GM21423 (cell line): ENCODE measurements around the gene CEBPE.

Experiments used
- ATAC-seq: cut with Tn5 transposase; IDR thresholded peaks from one replicate; pipeline ENCODE4 v1.9.1; 2021; ENCODE audit warnings: mild to moderate bottlenecking, moderate library complexity; ENCODE audit not compliant: unreplicated experiment

The CEBPE gene

GRCh38 chr14:23085458-23085857, 33.6 kb downstream of the CEBPE start:
- ATAC-seq, result no peak

GRCh38 chr14:23080474-23080873, 38.6 kb downstream of the CEBPE start:
- no peak for ATAC-seq

DNA sequence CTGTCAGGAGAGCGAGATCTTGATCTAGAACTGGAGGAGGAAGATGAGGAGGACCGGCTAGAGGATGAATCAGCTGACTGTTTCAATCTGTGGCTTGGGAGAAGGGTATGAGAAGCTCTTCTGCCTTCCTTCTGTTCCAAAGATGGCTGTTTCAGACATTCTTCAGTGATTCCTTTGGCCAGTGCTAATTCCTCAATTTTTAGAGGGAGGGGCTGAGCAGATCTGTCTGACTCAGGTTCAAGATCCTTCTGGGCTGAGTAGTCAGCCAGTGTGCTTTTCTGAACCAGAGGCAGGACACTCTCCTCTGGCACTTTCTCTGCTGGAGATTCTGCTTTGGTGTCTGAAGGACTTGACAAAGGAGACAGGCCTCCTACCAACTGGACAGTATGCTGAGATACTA, 39.3 kb downstream of the CEBPE start:
- no peak for ATAC-seq

DNA sequence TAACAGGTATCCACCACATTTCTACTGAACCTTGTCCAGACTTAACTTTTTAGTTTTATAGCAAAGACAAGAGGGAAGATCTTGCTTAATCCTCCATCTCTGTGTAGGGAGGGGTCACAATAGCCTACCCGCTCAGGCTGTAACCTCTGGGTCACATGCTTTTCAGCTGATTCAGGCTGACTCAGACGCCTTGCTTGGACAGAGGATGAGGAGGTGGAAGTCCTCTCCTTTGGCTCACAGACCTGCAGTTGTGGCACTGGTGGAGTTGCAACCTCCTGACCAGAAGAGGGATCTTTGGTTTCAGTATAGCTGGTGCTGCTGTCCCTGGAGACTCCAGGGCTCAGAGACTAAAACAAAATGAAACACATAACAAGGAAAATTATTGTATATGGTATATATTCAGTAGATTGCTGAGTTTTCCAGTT, 40.4 kb downstream of the CEBPE start:
- ATAC-seq, result no peak

DNA sequence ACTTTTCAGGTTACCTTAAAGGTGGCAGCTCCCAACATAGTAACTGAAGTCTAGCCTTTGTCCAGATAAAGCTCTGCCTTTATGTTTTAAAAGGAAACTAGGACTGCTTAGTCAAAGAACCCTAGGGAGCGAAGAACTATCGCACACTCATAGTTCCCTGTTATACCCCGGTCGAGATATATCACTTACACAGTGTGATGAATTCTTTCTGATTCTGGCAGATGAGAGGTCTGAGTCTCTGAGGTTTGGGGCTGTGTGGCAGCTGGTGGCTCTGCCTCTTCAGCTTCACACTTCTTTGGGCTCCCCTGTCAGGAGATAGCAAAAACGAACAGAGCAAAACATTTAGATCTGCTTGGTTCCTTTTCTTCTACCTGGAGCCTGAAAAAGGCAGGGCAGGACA, 41.1 kb downstream of the CEBPE start:
- ATAC-seq, result no peak

- ATAC-seq, result no peak
Measured at GRCh38 chr14:23076785-23077408, 42.2 kb downstream of the CEBPE start.

DNA sequence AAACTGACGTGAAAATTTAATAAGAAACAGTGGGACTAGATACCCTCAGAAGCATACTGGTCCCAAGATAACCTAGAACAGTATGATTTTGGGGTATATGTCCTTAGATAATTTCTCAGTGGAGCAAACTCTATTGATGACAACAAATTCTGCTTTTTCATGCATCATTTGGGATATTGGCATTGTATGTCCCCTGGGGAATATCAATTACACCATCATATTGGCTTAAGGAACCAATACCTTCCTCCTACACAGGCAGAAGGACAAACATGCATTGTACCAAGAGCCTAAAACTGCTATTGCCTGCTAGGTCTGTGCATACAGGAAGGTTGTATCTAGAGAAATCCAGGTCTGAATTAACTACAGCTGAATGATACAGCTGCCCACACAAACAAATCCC, 44.1 kb downstream of the CEBPE start:
- ATAC-seq, result no peak

- ATAC-seq, result no peak
Measured at GRCh38 chr14:23071921-23072539, 47.0 kb downstream of the CEBPE start.

DNA sequence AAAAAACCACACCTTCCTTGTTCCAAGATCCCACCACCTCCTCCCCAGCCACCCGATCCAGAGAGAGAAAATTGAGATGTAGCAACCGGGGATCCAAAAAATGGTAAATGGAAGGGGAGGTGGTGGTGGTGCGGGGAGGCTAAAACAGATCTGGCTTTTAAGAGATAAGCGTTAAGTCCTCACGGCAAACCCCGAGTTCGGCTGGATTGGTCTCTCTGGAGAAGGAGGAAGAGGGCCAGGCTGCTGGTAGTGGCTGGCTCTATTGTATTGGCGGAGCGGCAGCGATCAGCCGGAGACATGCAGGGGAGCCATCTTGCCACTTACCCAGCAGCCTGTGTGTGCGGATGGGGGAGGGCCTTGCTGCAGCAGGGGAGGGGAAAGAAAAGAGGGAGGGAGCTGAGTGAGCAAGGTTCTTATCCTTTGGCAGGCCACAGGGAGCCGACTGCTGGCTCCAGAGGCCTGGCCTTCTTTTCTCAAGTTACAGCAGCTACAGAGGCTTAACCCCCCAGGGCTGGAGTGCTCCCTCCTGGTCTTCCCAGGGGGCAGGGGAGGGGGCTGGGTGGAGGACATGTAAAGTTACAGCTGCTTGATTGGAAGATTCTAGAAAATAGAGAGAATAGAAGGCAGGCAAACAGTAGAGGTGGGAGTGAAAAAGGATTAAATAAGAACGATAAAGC, 47.7 kb downstream of the CEBPE start:
- peak; percentile 88 for ATAC-seq

- ATAC-seq, result no peak
Measured at GRCh38 chr14:23070262-23071129, 48.6 kb downstream of the CEBPE start.

DNA sequence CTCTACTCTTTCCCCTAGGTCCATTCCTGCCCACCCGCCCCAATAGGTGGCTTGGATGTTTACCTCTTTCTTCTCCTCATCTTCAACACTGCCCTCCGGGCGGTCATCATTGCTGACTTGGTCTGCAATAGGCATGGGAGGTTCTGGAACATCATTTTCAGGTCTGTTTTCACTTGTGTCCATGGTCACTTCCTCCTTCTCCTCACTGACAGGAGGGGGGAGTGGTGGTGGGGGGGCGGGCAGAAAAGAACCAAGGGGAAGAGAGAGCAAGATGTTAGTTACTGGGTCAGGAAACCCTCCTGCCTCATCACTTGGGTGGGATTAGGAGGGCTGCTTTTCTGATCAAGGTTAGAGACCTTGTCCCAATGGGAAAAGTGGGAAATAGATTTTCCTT, 49.6 kb downstream of the CEBPE start:
- no peak for ATAC-seq

- peak; percentile 64 for ATAC-seq
Measured at GRCh38 chr14:23068789-23069412, 50.2 kb downstream of the CEBPE start.

DNA sequence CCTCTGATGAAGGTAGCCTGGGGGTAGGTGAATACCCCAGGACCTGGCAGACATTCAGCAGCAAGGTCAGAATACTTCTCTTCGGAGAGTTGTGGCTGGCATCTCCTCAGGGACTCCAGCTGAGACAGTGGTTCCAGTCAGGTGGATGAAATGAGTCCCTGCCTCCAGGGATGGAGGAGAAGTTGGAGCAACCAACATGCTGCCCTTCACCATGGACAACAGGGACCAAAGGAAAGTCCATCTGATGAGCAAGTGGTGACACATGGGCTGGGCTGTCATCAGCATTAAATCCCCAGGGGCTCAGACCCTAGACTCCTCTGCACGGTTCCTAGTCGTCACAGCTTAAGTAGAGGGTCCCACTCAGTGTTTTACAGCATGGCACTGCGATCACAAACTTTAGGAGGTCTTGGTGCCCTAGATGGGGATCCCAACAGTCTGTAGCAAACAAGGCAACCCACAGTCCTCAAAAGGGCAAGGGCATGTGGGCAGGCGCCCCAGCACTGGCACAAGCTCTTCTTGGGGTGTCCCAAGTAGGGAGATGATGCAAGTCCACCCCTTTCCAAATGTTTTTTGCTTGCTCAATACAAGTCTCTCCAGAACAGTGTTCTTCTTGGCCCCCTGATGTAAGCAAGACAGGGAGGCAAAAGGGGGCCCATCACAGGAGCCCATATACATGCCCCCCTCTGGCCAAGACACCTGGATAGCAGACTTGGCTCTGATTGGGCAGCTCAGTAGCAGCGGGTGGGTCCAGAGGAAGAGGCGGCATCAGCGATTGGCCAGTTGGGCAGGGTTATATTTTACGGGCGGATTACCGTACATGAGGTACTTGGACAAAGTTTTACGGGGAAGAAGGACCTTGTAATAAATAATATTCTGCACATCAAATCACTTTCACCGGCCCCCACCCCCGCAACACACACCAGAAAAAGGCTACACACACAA, 50.9 kb downstream of the CEBPE start:
- no peak for ATAC-seq
